ENCODE measurements around the gene NUCB2.
"Not testable (repeated sequence)": the region's sequence is repeated elsewhere in the genome, so short reads cannot be mapped to it uniquely, and the experiment has no call there.

The NUCB2 gene

GRCh38 chr11:17276236-17277023, at the start of gene NUCB2:
TSS of gene NUCB2 (plus strand) at chr11:17276739. CDS start at chr11:17295324, 18,585 bp downstream.
- peak; percentile 98 for DNase-seq

GRCh38 chr11:17228186-17228925, 48.2 kb upstream of the NUCB2 start:
- DNase-seq = not testable (repeated sequence)

- no peak for DNase-seq
These were observed 46.9 kb upstream of the NUCB2 start for GRCh38 chr11:17229481-17230152.

DNA sequence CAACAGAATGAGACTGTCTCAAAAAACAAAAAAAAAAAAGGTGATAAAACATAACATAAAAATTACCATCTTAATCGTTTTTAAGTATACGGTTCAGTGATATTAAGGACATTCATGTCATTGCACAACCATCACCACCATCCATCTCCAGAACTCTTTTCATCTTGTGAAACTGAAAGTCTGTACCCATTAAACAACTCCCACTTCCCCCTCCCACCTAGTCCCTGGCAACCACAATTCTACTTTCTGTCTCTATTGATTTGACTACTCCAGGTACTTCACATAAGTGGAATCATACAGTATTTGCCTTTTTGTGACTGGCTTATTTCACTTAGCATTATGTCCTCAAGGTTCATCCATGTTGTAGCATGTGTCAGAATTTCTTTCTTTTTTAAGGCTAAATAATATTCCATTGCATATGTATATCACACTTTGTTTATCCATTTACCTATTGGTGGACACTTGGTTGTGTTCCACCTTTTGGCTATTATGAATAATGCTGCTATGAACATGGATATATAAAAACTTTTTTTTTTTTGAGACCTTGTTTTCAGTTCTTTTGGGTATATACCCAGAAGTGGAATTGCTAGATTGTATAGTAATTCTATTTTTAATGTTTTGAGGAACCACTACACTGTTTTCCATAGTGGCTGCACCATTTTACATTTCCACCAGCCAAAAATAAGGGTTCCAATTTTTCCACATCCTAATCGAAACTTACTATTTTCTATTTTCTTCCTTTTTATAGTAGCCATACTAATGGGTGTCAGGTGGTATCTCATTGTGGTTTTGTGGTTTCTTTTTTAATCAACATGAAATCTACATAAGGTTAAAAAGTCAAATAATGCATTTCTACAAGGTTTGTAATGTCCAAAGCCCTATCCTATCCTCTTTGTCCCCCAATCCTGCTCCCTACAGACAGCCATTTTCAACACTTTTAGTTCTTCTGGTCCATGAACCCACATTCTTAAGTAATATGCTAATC, 45.4 kb upstream of the NUCB2 start:
- no peak for DNase-seq

DNA sequence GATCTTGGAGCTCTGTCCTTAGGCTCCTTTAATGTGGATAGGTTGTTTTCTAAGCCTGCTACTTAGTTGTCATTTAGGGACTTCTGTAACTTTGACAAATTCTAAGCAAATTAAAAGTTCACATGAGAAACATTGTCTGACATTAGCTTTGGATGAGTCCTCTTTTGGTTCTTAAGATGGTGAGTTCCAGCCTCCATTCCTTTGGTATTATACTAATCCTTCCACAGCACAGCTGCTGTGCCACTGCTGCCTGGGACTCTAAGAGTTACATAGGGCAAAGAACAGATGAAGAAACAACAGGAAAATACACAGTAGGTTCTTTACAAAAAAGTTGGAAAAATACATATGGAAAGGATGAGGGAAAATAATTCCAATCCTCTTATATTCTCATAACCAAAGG, 43.4 kb upstream of the NUCB2 start:
- no peak for DNase-seq

DNA sequence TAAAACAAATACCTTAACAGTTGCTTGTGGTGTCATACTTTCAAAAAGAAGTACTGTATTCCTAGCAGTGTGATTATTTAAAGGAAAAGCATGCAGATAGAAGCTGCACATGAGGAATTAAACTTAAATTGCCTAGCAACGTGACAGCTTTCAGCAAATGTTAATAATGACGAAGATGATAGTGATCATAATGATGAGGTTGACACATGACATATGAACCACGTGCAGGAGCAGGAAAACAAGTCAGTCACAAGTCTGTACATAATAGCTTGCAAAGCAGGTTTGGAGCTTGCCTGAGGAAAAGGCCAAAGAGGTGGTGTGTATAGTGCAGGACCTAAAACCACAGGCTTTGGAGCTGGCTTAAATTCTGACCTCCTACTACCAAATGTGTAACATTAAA, 38.2 kb upstream of the NUCB2 start:
- no peak for DNase-seq

DNA sequence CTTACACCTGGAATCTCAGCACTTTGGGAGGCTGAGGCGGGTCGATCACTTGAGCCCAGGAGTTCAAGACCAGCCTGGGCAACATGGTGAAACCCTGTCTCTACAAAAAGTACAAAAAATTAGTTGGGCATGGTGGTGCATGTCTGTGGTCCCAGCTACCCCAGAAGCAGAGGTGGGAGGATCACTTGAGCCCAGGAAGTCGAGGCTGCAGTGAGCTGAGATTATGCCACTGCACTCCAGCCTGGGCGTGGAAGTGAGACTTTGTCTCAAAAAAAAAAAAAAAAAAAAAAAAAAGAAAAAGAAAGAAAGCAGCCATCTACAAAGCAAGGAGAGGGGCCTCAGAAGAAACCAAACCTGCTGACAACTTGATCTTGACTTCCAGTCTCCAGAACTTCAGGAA, 36.6 kb upstream of the NUCB2 start:
- not testable (repeated sequence) for DNase-seq

GRCh38 chr11:17240780-17241179, 35.8 kb upstream of the NUCB2 start:
- no peak for DNase-seq

DNA sequence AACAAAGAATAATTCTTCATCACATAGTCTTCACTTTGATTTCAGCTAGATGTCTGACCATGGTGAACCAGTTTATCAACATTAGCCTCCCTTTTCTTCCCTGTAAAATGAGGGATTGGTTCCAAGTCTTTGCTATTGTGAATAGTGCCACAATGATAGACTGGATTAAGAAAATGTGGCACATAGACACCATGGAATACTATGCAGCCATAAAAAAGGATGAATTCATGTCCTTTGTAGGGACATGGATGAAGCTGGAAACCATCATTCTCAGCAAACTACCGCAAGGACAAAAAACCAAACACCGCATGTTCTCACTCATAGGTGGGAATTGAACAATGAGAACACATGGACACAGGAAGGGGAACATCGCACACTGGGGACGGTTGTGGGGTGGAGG, 33.6 kb upstream of the NUCB2 start:
- not testable (repeated sequence) for DNase-seq

- DNase-seq = no peak
These were observed 32.5 kb upstream of the NUCB2 start for GRCh38 chr11:17244046-17244445.

DNA sequence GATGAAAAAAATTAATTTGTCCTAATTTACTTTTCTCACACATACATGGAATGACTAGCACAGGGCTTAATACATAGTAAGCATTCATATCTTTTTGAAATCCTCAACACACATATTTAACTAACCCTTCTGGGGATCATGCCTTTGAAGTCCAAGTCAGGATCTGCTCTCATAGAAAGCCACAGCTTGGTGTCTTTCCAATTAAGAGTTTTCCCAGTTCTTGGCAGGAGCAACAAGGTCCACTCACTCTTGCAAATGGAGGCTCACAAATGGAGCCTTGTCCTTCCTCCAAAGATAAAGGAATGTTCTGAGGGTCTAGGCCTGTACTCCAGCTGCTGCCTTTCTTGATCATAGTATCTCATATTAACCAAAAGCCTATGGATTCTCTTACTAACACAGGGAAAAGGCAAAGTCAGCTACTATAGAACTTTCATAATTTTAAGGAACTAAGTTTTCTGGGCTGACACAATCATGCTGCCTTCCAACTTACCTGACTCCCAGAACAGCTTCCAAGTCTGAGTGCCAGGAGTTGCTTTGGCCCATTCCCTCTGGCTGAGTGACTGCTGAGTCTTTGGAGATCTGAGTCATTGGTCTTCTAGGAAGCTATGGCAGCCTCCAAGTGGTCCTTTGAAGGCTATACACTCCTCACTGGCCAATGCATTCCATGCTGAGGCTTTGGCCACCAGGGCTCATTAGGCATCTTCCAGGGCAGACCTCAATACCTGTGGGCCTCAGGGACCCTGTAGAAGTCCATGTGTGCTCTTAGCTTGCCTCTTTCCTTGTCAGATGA, 25.8 kb upstream of the NUCB2 start:
- no peak for DNase-seq

- DNase-seq = no peak
These were observed 23.8 kb upstream of the NUCB2 start for GRCh38 chr11:17252704-17253103.

DNA sequence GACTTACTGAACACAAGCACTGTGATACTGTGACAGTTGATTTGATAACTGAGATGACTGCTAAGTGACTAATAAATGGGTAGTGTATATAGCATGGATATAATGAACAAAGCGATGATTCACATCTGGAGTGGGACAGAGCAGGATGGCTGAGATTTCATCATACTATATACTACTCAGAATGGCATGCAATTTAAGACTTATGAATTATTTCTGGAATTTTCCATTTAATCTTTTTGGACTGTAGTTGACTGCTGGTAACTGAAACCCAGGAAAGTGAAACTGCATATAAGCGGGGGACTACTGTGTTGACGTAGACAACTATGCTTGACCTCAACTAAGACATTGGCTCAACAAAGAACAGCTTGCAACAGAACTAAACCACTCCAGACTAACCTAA, 20.0 kb upstream of the NUCB2 start:
- no peak for DNase-seq

DNA sequence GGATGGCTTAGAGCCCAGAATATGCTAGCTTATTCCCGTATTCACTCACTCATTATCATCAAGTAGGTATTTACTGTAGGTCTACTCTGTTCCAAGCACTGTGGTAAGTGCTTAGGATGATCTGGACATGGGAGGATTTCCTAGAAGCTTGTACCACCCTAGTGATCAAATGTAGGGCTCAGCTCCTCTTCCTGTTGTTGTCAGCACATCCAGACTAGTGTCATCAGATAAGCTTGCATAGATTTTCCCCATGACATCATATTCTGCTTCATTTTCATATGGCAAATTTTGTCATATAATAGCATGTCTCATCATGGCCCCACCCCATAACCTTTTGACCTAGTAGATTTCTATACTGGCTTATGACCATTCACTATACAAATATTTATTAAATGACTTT, 19.3 kb upstream of the NUCB2 start:
- no peak for DNase-seq

GRCh38 chr11:17258670-17259069, 17.9 kb upstream of the NUCB2 start:
- DNase-seq = no peak

DNA sequence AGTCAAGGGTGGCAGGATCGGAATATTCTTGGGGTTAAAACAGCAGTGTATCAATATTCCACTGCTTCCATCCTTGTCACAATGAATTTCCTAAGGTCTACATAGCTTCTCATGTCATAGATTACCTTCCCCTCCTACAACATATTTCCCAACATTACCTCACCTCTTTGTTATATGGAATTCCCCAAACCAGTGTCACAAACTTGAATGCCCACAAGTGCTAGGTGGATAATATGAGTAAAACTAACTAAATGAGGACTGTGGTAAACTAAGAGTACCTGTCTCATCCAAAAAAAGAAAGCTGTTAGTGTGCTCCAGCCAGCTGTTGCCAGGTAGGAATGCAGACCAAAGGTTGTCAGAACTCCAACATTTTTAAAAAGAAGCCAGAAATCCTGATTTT, 17.0 kb upstream of the NUCB2 start:
- no peak for DNase-seq

DNA sequence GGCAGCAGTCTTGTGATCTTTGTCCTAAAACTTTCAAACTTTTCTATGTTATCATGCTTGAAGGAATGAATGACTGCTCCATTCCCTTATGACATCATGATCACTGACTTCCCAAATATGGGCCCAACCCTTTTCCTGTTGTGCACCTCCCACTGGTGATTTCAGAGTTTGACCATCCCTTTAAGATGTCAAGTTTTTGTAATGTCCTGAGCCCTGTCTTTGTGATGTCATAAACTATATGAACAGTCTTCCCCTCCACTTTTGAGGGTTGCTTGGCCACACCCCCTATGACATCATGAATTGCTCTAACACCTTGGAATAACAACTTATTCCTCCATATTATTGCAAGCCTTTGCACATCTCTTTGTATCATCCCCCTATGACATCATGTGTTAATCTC, 16.5 kb upstream of the NUCB2 start:
- DNase-seq = no peak

GRCh38 chr11:17263769-17264168, 12.8 kb upstream of the NUCB2 start:
- DNase-seq = no peak

GRCh38 chr11:17266781-17267180, 9.8 kb upstream of the NUCB2 start:
- no peak for DNase-seq

DNA sequence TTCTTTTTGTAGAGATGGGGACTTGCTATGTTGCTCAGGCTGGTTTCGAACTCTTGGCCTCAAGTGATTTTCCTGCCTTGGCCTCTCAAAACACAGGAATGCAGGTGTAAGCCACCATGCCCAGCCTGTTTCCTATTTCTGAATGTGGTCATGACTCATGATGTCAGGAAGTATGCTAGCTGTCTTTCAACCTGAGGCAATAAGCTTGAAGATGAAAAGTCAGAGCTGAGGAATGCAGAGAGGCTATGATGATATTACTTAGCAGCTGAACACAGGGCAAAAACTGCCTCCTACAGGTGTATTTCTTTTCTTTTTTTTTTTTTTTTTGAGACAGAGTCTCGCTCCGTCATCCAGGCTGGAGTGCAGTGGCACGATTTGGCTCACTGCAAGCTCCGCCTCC, 9.0 kb upstream of the NUCB2 start:
- DNase-seq = peak; percentile 39

- DNase-seq = not testable (repeated sequence)
These were observed 8.0 kb upstream of the NUCB2 start for GRCh38 chr11:17268500-17268899.

- DNase-seq = no peak
These were observed 7.6 kb upstream of the NUCB2 start for GRCh38 chr11:17268902-17269301.

Measured in GDM1 (cell line).